H1 (cell line): ENCODE measurements around the gene AP2A2. TPM values are rescaled to one million over a fixed set of nuclear protein-coding genes. Genes with fewer than 3 reads are reported as not detected.
A peak's percentile ranks its signal among the peaks of the same experiment; 100 is the strongest.

Experiments used
- CTCF ChIA-PET: fragments of 300-600 bp; sonication (Branson Sonifier 250); formaldehyde crosslinking; loops from one replicate; lab custom pipeline; 2021; ENCODE audit not compliant: partially characterized antibody; lab: Charles Lee
- POLR2A ChIA-PET: fragments of 300-600 bp; sonication (Branson Sonifier 250); formaldehyde crosslinking; loops from one replicate; lab custom pipeline; 2021; ENCODE audit warnings: inconsistent platforms; ENCODE audit not compliant: partially characterized antibody; lab: Charles Lee
- DNase-seq, 2 experiments: peaks; one replicate each; pipeline versions ENCODE4 v3.0.0 to v3.0.0-alpha.2; 2010 to 2022; ENCODE audit warnings: low spot score in 2 of 2, low read depth in 1 of 2, mixed read lengths in 1 of 2
- FAIRE-seq: peaks from 2 replicates; lab custom pipeline; 2011; peaks lifted over from hg19 to GRCh38; lab: Jason Lieb, UNC
- H2AFZ ChIP-seq: 2 replicates; pipeline ENCODE4 v1.8.1; 2012; ENCODE audit warnings: low read length, inconsistent platforms
- H2AK5ac ChIP-seq: 2 replicates; pipeline ENCODE4 v1.6.1; 2013; ENCODE audit warnings: low read depth, low read length
- H2BK120ac ChIP-seq: replicated peaks from 2 replicates; pipeline ENCODE3; 2013; ENCODE audit warnings: low read depth, low read length, inconsistent platforms
- H2BK12ac ChIP-seq: 2 replicates; pipeline ENCODE4 v1.6.1; 2013; ENCODE audit warnings: low read depth, low read length
- H2BK15ac ChIP-seq: 2 replicates; pipeline ENCODE4 v1.6.1; 2013; ENCODE audit warnings: low read length
- H2BK20ac ChIP-seq: 2 replicates; pipeline ENCODE4 v1.6.1; 2013; ENCODE audit warnings: low read length
- H2BK5ac ChIP-seq: 2 replicates; pipeline ENCODE4 v1.6.1; 2013; ENCODE audit warnings: low read depth, low read length
- H3K14ac ChIP-seq: 2 replicates; pipeline ENCODE4 v1.6.1; 2013; ENCODE audit warnings: inconsistent platforms; ENCODE audit not compliant: insufficient read length
- H3K18ac ChIP-seq: 2 replicates; pipeline ENCODE4 v1.6.1; 2013; ENCODE audit warnings: low read length; ENCODE audit errors: extremely low read depth
- H3K23ac ChIP-seq: 2 replicates; pipeline ENCODE4 v1.6.1; 2013; ENCODE audit warnings: inconsistent platforms; ENCODE audit not compliant: insufficient read length
- H3K23me2 ChIP-seq: 2 replicates; pipeline ENCODE4 v1.6.1; 2013; ENCODE audit warnings: low read depth, low read length
- H3K27ac ChIP-seq: 2 replicates; pipeline ENCODE4 v1.6.1; 2011; ENCODE audit warnings: low read depth, low read length, inconsistent platforms
- H3K27me3 ChIP-seq, 4 experiments: replicated peaks in 1 of 4; 1 replicate in 1 of 4; 2 replicates in 3 of 4; pipeline versions ENCODE4 v1.6.1 to v1.8.1; 2011 to 2013; ENCODE audit warnings: low read length in 3 of 4, mild to moderate bottlenecking in 3 of 4, inconsistent platforms in 2 of 4, mixed read lengths in 2 of 4, moderate library complexity in 1 of 4; ENCODE audit not compliant: control insufficient read depth in 3 of 4, insufficient read depth in 3 of 4; ENCODE audit errors: extremely low read depth in 1 of 4
- H3K36me3 ChIP-seq, 4 experiments: 2 replicates each; pipeline versions ENCODE4 v1.6.1 to v1.8.1; 2011 to 2013; ENCODE audit warnings: mild to moderate bottlenecking in 4 of 4, low read length in 3 of 4, moderate library complexity in 2 of 4, control low read depth in 1 of 4, inconsistent platforms in 1 of 4; ENCODE audit not compliant: insufficient read depth in 4 of 4, control insufficient read depth in 2 of 4
- H3K4ac ChIP-seq: replicated peaks from 2 replicates; pipeline ENCODE3; 2013; ENCODE audit warnings: low read length, low read depth, mixed read lengths, inconsistent platforms; ENCODE audit not compliant: insufficient read length
- H3K4me1 ChIP-seq, 4 experiments: replicated peaks in 1 of 4; 1 replicate in 1 of 4; 2 replicates in 3 of 4; pipeline versions ENCODE4 v1.6.1 to v1.8.1; 2011 to 2013; ENCODE audit warnings: low read length in 3 of 4, inconsistent platforms in 2 of 4, mixed read lengths in 1 of 4; ENCODE audit not compliant: insufficient read depth in 4 of 4, control insufficient read depth in 3 of 4
- H3K4me2 ChIP-seq, 2 experiments: 2 replicates each; pipeline versions ENCODE4 v1.6.1 to v1.8.1; 2011 to 2013; ENCODE audit warnings: low read depth in 2 of 2, low read length in 2 of 2, control low read depth in 1 of 2, inconsistent platforms in 1 of 2, mild to moderate bottlenecking in 1 of 2; ENCODE audit not compliant: insufficient read depth in 1 of 2
- H3K4me3 ChIP-seq, 4 experiments: fragments of 200-600, 300-600 bp in 1 of 4; sonication (generic), shearing (Covaris generic), sonication (Bioruptor Twin) in 1 of 4; 2 replicates each; pipeline versions ENCODE4 v1.5.1 to v1.8.1; 2011 to 2016; ENCODE audit warnings: low read length in 4 of 4, low read depth in 3 of 4, control low read depth in 2 of 4, inconsistent platforms in 2 of 4, mild to moderate bottlenecking in 2 of 4, mixed read lengths in 1 of 4, moderate library complexity in 1 of 4; ENCODE audit not compliant: insufficient read depth in 2 of 4; ENCODE audit errors: extremely low read depth in 1 of 4
- H3K56ac ChIP-seq: replicated peaks from 2 replicates; pipeline ENCODE3; 2013; ENCODE audit warnings: low read depth, mild to moderate bottlenecking, mixed read lengths, low read length, inconsistent platforms; ENCODE audit not compliant: insufficient read length
- H3K79me1 ChIP-seq: 2 replicates; pipeline ENCODE4 v1.6.1; 2013; ENCODE audit warnings: low read depth, low read length, control low read depth
- H3K79me2 ChIP-seq, 2 experiments: 2 replicates each; pipeline versions ENCODE4 v1.6.1 to v1.8.1; 2012 to 2013; ENCODE audit warnings: low read length in 2 of 2, mild to moderate bottlenecking in 2 of 2, inconsistent platforms in 1 of 2; ENCODE audit not compliant: insufficient read depth in 2 of 2, control insufficient read depth in 1 of 2
- H3K9ac ChIP-seq, 4 experiments: replicated peaks in 1 of 4; 1 replicate in 1 of 4; 2 replicates in 3 of 4; pipeline versions ENCODE4 v1.6.1 to v1.8.1; 2011 to 2013; ENCODE audit warnings: low read depth in 3 of 4, low read length in 3 of 4, control low read depth in 2 of 4, mild to moderate bottlenecking in 2 of 4, moderate library complexity in 2 of 4, inconsistent platforms in 1 of 4; ENCODE audit errors: extremely low read depth in 1 of 4
- H3K9me3 ChIP-seq, 2 experiments: 2 replicates each; pipeline versions ENCODE4 v1.6.1 to v1.8.1; 2012 to 2013; ENCODE audit warnings: mild to moderate bottlenecking in 2 of 2, moderate library complexity in 2 of 2, control low read depth in 1 of 2, inconsistent platforms in 1 of 2, low read depth in 1 of 2, low read length in 1 of 2, mixed read lengths in 1 of 2; ENCODE audit not compliant: insufficient read depth in 2 of 2
- H4K20me1 ChIP-seq, 2 experiments: replicated peaks in 1 of 2; 2 replicates each; pipeline versions ENCODE3 to v1.8.1; 2011 to 2013; ENCODE audit warnings: inconsistent platforms in 2 of 2, low read length in 2 of 2, mild to moderate bottlenecking in 1 of 2; ENCODE audit not compliant: insufficient read depth in 2 of 2, control insufficient read depth in 1 of 2
- H4K5ac ChIP-seq: 2 replicates; pipeline ENCODE4 v1.6.1; 2013; ENCODE audit warnings: low read length, low read depth, mixed read lengths, inconsistent platforms; ENCODE audit not compliant: insufficient read length
- H4K8ac ChIP-seq: 2 replicates; pipeline ENCODE4 v1.8.0; 2013; ENCODE audit warnings: mild to moderate bottlenecking, moderate library complexity, low read length, inconsistent platforms; ENCODE audit not compliant: insufficient read depth; ENCODE audit errors: extremely low read depth
- H4K91ac ChIP-seq: replicated peaks from 2 replicates; pipeline ENCODE3; 2013; ENCODE audit warnings: low read length, mixed read lengths, inconsistent platforms; ENCODE audit not compliant: insufficient read length
- ASH2L ChIP-seq: fragments of 200-600, 300-600 bp; sonication (generic); IDR thresholded peaks from one replicate; pipeline ENCODE4 v1.7.1; 2017; ENCODE audit warnings: low read length
- BRCA1 ChIP-seq: IDR thresholded peaks from 2 replicates; pipeline ENCODE4 v1.6.1; 2012; ENCODE audit warnings: low read depth, low read length, improper control_type of control experiment
- CHD2 ChIP-seq: IDR thresholded peaks from 2 replicates; pipeline ENCODE4 v1.6.1; 2012; ENCODE audit warnings: low read length, improper control_type of control experiment
- CTBP2 ChIP-seq: IDR thresholded peaks from 2 replicates; pipeline ENCODE4 v1.7.0; 2011; ENCODE audit warnings: borderline replicate concordance, mild to moderate bottlenecking, moderate library complexity, mixed read lengths, low read length; ENCODE audit not compliant: insufficient read depth, insufficient read length
- JUN ChIP-seq: IDR thresholded peaks from 2 replicates; pipeline ENCODE4 v1.6.1; 2011; ENCODE audit warnings: low read depth, mild to moderate bottlenecking, improper control_type of control experiment, low read length
- POLR2A ChIP-seq, 2 experiments: IDR thresholded peaks; 1 replicate in 1 of 2; 2 replicates in 1 of 2; pipeline ENCODE4 v1.6.1; 2011; ENCODE audit warnings: low read depth in 2 of 2, low read length in 2 of 2, mild to moderate bottlenecking in 2 of 2; ENCODE audit errors: control extremely low read depth in 1 of 2
- RXRA ChIP-seq: IDR thresholded peaks from 2 replicates; pipeline ENCODE4 v1.6.1; 2011; ENCODE audit warnings: low read depth, mild to moderate bottlenecking, low read length, moderate library complexity; ENCODE audit not compliant: insufficient read depth
- SIX5 ChIP-seq: IDR thresholded peaks from 2 replicates; pipeline ENCODE4 v1.6.1; 2011; ENCODE audit warnings: mild to moderate bottlenecking, low read depth, low read length
- WGBS, 2 experiments: shearing (Covaris generic) in 1 of 2; methylation state at CpG; one replicate each; pipeline versions ENCODE4 v1.1.6 to v1.1.7; 2013 to 2015; ENCODE audit warnings: low lambda C conversion rate in 2 of 2, mixed read lengths in 2 of 2, inconsistent platforms in 1 of 2, low coverage in 1 of 2, missing lambda C conversion rate in 1 of 2; ENCODE audit not compliant: insufficient replicate concordance in 2 of 2, insufficient coverage in 1 of 2, insufficient read length in 1 of 2; ENCODE audit errors: extremely low coverage in 1 of 2, missing lambda C conversion rate in 1 of 2; 5-methylcytosine and 5-hydroxymethylcytosine counted together
- polyA plus RNA-seq, 7 experiments: library from polyadenylated mRNA; depleted of rRNA in 3 of 7; stranded (reverse) in 5 of 7; unstranded in 2 of 7; fragments of >200 nt in 5 of 7; fragments of 200-250 nt in 2 of 7; gene quantifications; 1 replicate in 5 of 7; 2 replicates in 1 of 7; 4 replicates in 1 of 7; pipeline versions ENCODE4 v1.2.1 to v1.2.3, GENCODE V29; 2011 to 2013; ENCODE audit warnings: missing spikeins in 2 of 7, mixed read lengths in 2 of 7
- total RNA-seq: library from RNA; stranded (reverse); fragmentation: NEBNext Ultra II Directional; extraction: Animal tissue kit (Norgen Biotek cat#: 25700); gene quantifications from 2 replicates; pipeline ENCODE4 v1.2.1, GENCODE V29; 2021

Gene AP2A2
- total and polyA plus RNA-seq, 2 of the 8 experiments (the other 6 are each of a cell fraction or from before 2014, with no cell fraction given) = 50.0 to 65.0 TPM

DNA sequence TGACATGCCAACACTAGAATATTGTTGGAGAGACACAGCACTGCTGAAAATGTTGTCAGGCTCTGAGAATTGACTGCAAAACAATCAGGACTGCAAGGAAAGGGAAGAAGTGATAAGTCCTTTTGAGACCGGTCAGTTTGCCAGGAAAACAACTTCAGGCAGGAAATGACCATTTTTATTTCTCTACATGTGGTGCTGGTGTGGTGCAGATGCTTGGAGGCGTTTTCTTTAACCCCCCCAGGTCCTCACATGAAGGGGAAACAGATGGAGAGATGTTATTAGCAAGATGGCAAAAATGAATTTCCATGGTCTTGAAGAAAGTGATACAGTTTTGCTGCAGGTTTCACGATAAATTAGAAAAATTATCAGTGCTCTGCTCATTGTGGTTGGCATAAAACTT is 5.7 kb downstream of the AP2A2 start:
- H3K27me3 ChIP-seq = no peaks in the 10 kb centered on the region; a peak in 1 of 7 replicates
- peaks cover 8 to 21% (median 16%) of the 10 kb centered on the region in 4 experiments for H3K4me1 ChIP-seq
- 87% methylated on average over 3 of the region's 3 CpGs; no CpG with 5 or more reads in 1 of the 2 experiments for WGBS, 2 experiments
- peak overlapping the region in 1 of 4 experiments; percentile 34; a peak in 1 of 7 replicates for H3K9ac ChIP-seq
- H3K79me1 ChIP-seq = peaks cover 21% of the 10 kb centered on the region
- DNase-seq (no peak), FAIRE-seq (no peak)
- H3K23me2 ChIP-seq = peaks cover 6% of the 10 kb centered on the region
- CTCF ChIA-PET = interaction anchor here (1.0 kb wide), 1 partner anchor 9 kb away, joined by 5 read pairs; no protein-coding TSS in a partner anchor
- H2BK12ac ChIP-seq = no peak overlapping the region
- no peak overlapping the region for H2AK5ac ChIP-seq
- H3K18ac ChIP-seq = no peak overlapping the region
- H3K27ac ChIP-seq = no peak overlapping the region
- no peak for TF ChIP-seq ASH2L
- no peak for TF ChIP-seq CHD2
- TF ChIP-seq RXRA = no peak
- TF ChIP-seq CTBP2 = no peak
- TF ChIP-seq SIX5 = no peak
- no peak for TF ChIP-seq POLR2A (IDR thresholded peaks at IDR 0.05; ENCODE audit: control extremely low read depth in 1 of 2, low read depth in 2 of 2, low read length in 2 of 2)
- no peak for TF ChIP-seq JUN
- TF ChIP-seq BRCA1 = no peak
- TF ChIP-seq, all 59 proteins: peak for 0
- H4K20me1 ChIP-seq = peaks cover 13 to 29% of the 10 kb centered on the region in 2 experiments
- no peak overlapping the region for H3K4me3 ChIP-seq
- no peaks in the 10 kb centered on the region for H3K9me3 ChIP-seq
- H4K91ac ChIP-seq = no peak overlapping the region
- no peak overlapping the region for H3K4me2 ChIP-seq
- no peak overlapping the region for H4K8ac ChIP-seq
- H2BK120ac ChIP-seq = no peak overlapping the region
- H3K4ac ChIP-seq = no peak overlapping the region
- no peak overlapping the region for H2BK15ac ChIP-seq
- POLR2A ChIA-PET = interaction anchor here (3.9 kb wide), 1 partner anchor 13 kb away, joined by 33 read pairs; no protein-coding TSS in a partner anchor
- no peak overlapping the region for H2BK20ac ChIP-seq
- peaks cover 0 to 79% of the 10 kb centered on the region in 2 experiments; a peak in 3 of 4 replicates for H3K79me2 ChIP-seq
- no peak overlapping the region for H4K5ac ChIP-seq
- no peak overlapping the region for H2AFZ ChIP-seq
- H3K23ac ChIP-seq = no peak overlapping the region
- H2BK5ac ChIP-seq = no peak overlapping the region
- H3K36me3 ChIP-seq = peaks cover 0 to 12% (median 2%) of the 10 kb centered on the region in 4 experiments; a peak in 3 of 8 replicates
- no peak overlapping the region for H3K56ac ChIP-seq
- H3K14ac ChIP-seq = no peak overlapping the region
